HG03457 (cell line): Measurements from ENCODE around the gene ST6GALNAC5.
A peak's percentile ranks its signal among the peaks of the same experiment; 100 is the strongest.
"Not testable (repeated sequence)": the region's sequence is repeated elsewhere in the genome, so short reads cannot be mapped to it uniquely, and the experiment has no call there.

Source experiments
- ATAC-seq: cut with Tn5 transposase; IDR thresholded peaks from one replicate; pipeline ENCODE4 v1.9.1; 2021; ENCODE audit warnings: moderate number of reproducible peaks; ENCODE audit not compliant: unreplicated experiment

The ST6GALNAC5 gene

GRCh38 chr1:76865696-76866286, 1.5 kb upstream of the ST6GALNAC5 start:
- ATAC-seq = no peak

GRCh38 chr1:76866566-76866965, 714 bp upstream of the ST6GALNAC5 start:
- no peak for ATAC-seq

- no peak for ATAC-seq
Measured at GRCh38 chr1:76868154-76868882, 1.0 kb downstream of the ST6GALNAC5 start.

- ATAC-seq = no peak
Measured at GRCh38 chr1:76868916-76869315, 1.6 kb downstream of the ST6GALNAC5 start.

- no peak for ATAC-seq
Measured at GRCh38 chr1:76870037-76870436, 2.8 kb downstream of the ST6GALNAC5 start.

- peak; percentile 60 for ATAC-seq
Measured at GRCh38 chr1:76871355-76871974, 4.2 kb downstream of the ST6GALNAC5 start.

- ATAC-seq = no peak
Measured at GRCh38 chr1:76872944-76873343, 5.7 kb downstream of the ST6GALNAC5 start.

- no peak for ATAC-seq
Measured at GRCh38 chr1:76876655-76877395, 9.5 kb downstream of the ST6GALNAC5 start.

GRCh38 chr1:76879014-76879413, 11.7 kb downstream of the ST6GALNAC5 start:
- ATAC-seq = not testable (repeated sequence)

GRCh38 chr1:76881762-76882161, 14.5 kb downstream of the ST6GALNAC5 start:
- ATAC-seq = no peak

GRCh38 chr1:76891931-76892622, 24.8 kb downstream of the ST6GALNAC5 start:
- ATAC-seq = no peak

- no peak for ATAC-seq
Measured at GRCh38 chr1:76892675-76893074, 25.4 kb downstream of the ST6GALNAC5 start.

- ATAC-seq = peak; percentile 94
Measured at GRCh38 chr1:76901158-76901767, 34.0 kb downstream of the ST6GALNAC5 start.

- ATAC-seq = no peak
Measured at GRCh38 chr1:76905876-76906595, 38.8 kb downstream of the ST6GALNAC5 start.

GRCh38 chr1:76909311-76909710, 42.0 kb downstream of the ST6GALNAC5 start:
- ATAC-seq = no peak

GRCh38 chr1:76919085-76919484, 51.8 kb downstream of the ST6GALNAC5 start:
- no peak for ATAC-seq

- ATAC-seq = no peak
Measured at GRCh38 chr1:76921590-76921989, 54.3 kb downstream of the ST6GALNAC5 start.

GRCh38 chr1:76925825-76926224, 58.5 kb downstream of the ST6GALNAC5 start:
- no peak for ATAC-seq

GRCh38 chr1:76928522-76928921, 61.2 kb downstream of the ST6GALNAC5 start:
- no peak for ATAC-seq

GRCh38 chr1:76929136-76929535, 61.9 kb downstream of the ST6GALNAC5 start:
- no peak for ATAC-seq
